Stromal cell of bone marrow (primary cell): ENCODE measurements around the gene NEK7.
"Not testable (repeated sequence)": the region's sequence is repeated elsewhere in the genome, so short reads cannot be mapped to it uniquely, and the experiment has no call there.

ENCODE experiments used
- DNase-seq: peaks from one replicate; pipeline ENCODE4 v3.0.0-alpha.2; 2012; ENCODE audit warnings: low read depth

The NEK7 gene

DNA sequence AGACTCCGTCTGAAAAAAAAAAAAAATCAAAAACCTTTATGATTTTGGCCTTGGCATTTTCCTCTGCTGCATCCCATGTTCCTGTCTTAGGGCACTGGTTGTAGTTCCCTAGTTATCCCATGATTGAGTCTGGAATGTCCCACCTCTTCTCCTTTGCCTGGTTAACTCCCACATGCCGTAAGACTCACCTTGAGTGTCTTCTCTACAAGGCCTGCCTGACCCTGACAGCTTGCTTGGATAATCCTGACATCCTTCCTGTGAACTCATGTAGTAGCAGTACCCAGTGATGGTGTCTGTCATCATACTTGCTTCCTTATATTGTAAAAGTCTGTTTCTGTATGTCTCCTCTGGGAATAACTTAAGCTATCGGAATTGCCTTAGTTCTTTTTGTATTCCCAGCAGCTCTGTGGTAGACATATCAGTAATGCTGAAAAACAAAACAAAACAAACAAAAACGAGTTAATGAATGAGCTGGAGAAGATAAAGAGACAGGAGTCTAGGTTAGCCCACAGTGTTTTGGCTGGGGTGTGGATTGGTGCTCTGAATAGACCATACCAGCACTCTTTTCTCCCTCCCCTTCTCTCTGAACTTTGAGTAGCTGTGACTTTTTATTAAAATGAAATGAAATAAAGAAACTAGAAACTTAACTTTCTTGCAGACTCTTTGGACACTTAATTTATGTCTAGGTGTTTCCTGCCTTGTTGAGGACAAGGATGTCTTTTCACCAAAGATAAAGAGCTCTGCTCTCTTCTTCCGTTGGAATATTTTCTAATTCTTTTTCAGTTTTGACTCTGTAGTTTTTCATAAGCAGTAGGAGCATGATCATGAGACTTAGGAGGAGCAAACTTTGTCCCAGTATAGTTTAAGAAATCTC lies 15.1 kb downstream of the NEK7 start:
- DNase-seq: no peak

DNA sequence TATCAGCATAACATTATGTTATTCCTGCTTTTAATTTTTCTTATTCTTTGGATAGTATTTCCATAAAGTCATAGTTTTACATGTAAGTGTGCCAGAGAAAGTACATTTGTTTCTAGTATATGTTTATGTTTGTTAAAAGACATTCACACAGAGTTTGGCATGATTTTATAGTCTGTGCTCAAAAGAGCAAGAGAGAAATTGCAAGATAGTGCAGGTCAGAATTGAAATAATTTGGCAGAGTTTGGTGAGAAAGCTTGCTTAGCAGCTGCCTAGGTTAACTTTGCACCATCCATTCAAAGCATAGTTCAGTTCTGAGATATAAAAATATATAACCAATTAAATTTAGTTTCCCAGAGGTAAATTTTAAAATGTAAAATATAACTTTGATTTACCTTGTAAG lies 17.0 kb downstream of the NEK7 start:
- no peak for DNase-seq

DNA sequence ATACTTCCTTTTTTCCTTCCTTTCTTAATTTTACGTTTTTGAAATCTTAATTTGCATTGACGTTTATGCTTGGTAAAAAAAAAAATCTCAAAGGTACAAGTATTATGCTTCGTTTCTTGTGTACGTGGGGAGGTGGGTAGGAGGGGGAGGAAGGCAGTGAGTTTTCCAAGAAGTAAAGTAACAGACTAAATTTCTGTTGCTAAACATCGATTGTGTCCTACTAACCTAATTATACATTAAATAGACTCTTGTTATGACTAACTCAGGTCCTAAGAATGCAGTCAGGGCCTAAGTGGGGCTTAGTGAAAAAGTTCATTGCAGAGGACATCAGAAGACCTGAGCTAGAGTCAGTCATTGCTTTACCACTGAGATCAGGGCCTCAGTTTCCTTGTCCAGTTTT lies 17.5 kb downstream of the NEK7 start:
- no peak for DNase-seq

DNA sequence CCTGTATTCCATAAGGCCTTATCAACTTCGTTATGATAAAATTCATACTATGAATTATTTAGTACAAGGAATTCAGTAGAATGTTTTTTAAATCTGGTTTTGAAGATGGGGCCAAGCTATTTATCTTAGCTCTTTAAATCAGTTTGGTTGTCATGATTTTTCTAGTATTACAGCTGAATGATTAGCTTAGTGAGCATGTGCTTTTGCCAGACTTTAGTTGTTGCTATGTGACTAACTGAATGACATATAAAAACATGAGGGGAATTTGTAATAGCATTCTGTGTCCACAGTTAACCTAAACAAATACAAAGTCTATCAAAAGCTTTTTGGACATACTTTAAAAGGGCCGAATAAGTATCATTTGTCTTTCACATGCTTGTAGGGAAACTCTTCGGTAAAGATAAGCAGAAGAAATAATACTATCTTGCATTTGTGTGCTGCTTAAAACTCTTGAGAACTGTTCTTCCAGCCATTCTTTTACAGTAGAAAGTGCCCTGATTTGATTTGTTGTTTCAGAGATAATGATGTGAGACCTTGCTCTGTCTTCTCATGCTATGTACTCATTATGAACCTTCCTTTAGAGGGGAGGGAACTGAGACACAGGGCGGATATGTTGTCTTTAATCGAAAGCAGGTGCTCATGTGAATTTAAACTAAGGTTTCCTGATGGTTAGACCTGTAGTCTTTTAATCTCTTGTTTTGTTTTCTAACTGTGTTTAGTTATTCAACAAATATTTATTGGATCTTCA lies 18.8 kb downstream of the NEK7 start:
- peak; percentile 49 for DNase-seq

DNA sequence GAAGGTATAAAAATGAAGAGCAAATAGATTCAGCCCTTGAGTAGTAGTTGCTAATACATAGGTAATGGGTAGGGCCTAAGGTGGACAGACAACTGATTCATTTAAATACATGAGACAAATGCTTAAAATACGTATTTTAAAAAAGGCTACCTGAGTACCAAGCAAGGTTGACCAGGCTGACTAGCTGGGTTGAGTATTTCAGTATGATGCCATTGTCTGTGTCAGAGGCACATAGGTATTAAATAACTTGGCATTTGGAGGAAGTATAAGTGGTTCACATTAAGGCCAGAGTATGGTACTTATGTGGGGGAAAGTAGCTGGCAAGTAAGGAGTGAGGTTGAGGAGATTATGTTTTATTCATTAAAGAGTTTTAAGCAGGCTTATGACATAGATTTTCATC lies 19.4 kb downstream of the NEK7 start:
- no peak for DNase-seq

DNA sequence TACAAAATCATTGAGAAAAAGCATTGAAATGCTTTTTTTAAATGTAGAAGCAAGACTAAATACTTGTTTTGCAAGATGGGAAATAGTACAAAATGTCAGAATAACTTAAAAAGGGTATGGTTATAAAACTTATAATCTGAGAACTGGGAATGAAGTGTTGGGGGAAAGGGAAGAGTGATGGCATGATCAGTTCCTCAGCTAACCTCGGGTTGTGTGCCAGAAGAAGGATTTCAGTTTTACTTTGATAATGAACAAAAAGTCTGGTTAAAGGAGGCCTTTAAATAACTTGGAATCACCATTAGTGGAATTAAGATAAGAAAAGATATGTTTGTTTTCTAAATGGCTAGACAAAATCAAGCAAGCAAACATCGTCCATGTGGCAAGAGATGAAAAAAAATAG lies 20.7 kb downstream of the NEK7 start:
- DNase-seq: no peak

DNA sequence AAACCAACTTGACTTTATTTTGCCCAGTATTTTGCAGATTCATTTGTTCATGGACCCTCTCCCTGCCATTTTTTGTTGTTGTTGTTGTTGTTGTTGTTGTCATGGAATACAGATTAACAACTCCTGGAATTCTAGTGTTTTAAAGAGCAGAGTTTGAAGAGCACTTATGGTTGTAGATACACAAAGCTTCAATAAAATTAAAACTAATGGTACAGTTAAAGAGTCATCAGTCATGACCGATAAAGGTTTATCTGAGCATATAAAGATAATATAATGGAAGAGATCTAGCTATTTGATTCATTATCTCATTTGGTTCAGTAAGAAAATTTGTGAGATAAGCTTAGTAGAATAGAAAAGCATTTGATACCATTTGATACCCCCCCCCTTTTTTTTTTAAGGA lies 21.8 kb downstream of the NEK7 start:
- DNase-seq: no peak

DNA sequence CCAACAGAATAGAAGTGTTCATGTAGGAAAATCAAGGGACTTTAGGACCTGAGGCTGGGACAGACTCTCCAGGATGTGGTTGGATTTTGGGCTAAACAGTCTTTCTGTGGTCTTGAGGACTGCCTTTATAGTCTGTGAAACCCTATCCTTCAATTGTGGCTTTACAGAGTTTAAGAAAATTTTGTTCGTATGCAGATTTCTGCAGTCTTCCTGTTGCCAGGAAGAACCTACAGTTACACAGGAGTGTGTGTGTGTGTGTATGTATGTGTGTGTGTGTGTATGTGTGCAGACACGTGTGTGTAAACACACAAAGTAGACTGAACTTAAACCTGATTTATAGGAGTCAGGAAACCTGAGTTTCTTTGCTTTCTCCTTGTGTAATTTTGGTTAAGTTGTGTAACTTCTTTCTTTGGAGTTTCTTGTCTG lies 22.8 kb downstream of the NEK7 start:
- DNase-seq: peak; percentile 56

DNA sequence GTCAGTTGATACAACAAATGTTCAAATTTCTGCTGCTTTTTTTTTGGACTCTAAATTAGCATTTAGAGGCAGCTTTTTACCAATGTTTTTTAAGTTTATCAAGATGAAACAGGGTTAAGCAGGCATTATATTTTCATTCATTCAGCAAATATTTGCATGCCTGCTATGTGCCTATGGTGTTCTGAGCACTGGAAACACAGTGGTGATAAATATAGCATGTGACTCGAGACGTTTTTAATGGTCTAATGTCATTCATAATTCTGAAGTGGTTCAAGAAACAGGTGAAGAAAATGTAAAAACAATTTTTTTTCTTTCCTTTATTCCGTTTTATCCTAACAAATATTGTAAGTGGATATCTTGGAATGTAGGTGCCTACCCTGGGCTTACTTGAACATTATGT lies 26.8 kb downstream of the NEK7 start:
- DNase-seq: no peak

DNA sequence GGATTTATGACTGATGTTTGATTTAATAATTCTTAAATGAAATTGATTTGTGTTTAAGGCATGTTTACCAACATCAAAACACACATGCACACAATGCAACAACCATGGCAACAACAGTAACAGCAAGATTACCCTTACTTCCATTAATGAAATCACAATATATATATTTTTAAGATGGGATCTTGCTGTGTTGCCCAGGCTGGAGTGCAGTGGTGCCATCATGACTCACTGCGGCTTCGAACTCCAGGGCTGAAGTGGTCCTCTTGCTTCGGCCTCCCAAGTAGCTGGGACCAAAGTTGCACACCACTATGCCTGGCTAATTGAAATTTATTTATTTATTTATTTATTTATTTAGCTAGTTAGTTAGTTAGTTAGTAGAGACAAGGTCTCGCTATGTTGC lies 27.7 kb downstream of the NEK7 start:
- DNase-seq: no peak

DNA sequence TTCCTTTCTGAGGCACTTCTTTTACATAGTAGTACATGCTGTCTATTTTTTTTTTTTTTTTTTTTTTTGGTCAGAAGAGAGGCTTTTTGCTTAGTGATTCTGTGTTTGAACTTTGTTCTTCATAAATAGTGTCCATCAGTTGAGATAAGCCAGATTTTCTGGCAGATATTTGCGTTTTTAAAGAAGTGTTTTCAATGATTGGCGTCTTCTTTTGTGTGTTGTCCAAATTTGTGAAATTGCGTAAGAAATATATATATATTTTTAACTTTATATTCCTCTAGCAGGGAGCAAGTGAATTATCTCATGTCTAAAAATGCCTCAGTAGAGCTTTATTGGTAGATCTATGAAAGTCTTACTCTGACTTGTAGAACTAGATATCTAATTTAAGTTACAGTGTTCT lies 28.3 kb downstream of the NEK7 start:
- DNase-seq: no peak

DNA sequence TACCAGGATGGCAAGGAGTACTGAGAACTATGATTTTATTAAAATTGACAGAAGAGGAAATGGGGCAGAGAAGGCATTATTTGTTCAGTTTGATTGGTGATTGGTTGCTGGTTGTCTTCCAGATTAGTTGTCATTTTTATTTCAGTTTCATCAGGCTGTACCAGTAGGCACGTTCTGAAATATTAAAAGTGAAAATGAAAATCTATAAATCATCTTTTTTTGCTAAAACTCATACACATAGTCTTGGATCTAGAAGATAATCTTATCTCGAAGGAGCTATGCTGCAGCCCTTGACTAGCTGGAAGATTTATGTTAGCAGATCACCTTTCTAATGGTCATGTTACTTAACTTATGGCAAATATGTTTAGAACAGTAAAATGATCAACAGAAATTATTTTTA lies 29.0 kb downstream of the NEK7 start:
- DNase-seq: no peak

DNA sequence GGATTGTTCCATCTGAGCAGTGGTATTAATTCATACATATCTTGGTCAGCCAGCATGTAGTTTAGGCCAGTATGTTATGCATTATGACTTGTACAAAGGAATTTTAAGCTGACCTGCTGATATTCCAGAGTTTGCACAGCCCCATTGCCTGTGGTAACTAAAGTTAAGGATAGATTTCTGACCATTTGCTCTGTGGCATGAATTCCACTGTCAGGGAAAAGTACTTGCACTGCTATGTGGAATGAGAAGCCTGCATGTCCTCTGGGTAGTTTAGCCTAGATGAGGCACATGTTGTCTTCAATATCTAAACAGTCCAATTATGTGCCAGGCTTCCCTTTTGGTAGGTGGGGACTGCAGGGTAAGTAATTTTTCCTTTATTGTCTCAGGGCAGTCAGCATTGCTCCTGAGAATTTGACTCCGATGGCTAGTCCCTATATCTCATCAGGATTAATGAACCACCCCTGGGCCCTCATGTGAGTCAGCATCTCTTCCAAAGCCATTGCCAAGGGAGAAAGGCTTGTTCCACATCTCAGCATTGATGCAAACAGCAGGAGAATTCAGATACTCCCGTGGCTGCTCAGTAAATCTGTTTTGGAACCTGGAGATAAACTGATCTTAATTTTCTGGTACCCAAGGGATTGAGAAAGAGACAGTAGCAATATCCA lies 30.2 kb downstream of the NEK7 start:
- DNase-seq: no peak

DNA sequence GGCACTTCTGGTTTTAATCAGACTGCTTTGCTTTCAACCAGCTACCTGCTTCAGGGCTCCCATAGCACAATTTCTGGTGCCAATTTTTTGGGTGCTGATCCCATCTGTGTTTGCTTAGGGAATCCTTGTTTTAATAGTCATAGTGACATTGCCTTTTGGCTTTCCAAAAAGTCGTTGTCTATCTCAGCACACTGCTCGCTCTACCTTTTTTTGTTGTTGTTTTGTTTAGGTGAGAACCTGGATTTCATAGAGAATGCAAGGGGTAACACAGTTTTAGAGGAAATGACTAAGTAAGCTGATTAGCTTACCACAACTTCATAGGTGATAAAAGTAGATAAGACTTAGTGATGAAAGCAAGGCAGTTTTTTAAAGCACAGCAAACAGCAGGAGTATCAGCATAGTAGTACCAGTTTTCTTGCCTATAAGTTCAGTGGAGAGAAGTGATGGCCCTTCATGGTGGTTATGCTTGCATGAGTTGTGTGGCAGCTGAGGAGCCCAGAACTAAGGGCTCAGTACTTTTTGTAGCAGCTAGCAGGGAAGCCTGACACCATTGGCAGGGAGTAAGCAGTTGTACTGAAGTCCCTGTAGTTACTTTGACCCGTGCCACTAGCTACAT lies 31.3 kb downstream of the NEK7 start:
- no peak for DNase-seq

DNA sequence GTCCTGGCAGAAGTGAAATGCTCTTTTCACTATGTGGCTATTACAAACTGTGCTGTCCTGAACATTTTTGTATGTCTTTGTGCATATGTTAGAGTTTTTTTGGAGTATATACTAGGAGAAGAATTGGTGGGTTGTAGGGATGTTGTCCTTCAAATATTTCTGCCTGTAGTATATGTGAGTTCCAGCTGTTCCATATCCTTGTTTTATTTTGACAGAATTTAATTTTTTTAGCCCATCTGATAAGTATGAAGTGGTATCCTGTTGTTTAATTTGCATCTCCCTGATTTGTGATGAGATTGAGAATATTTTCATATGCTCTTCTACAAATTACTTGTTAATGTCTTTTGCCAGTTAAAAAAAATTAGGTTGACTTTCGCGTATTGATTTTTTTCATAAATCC lies 34.3 kb downstream of the NEK7 start:
- no peak for DNase-seq

DNA sequence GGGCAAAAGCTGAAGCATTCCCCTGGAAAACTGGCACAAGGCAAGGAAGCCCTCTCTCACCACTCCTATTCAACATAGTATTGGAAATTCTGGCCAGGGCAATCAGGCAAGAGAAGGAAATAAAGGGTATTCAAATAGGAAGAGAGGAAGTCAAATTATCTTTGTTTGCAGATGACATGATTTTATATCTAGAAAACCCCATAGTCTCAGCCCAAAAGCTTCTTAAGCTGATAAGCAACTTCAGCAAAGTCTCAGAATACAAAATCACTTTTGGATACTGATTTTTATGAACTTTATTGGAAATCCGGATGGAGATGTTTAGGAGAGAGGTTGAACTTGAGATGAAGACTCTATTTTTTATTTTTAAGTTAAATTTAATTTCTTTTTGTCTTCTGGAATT lies 37.1 kb downstream of the NEK7 start:
- DNase-seq: not testable (repeated sequence)

DNA sequence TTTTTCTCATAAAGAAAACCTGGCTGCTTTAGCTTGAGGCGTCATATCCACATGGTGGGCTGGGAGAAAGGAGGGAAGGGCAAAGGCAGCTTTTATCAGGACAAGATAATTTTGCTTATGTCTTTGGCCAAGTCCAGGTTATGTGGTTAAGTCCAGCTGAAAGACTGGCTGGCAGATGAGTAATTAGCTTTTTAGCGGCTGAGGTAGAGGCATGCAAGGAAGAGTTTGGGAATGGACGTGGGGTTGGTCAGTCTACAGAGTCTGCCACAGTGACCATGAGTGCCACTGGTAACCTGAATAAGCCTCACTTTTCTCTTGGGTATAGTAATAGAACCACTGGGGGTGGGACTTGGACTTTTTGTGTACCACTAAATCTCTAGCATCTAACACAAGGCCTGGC lies 39.8 kb downstream of the NEK7 start:
- no peak for DNase-seq

DNA sequence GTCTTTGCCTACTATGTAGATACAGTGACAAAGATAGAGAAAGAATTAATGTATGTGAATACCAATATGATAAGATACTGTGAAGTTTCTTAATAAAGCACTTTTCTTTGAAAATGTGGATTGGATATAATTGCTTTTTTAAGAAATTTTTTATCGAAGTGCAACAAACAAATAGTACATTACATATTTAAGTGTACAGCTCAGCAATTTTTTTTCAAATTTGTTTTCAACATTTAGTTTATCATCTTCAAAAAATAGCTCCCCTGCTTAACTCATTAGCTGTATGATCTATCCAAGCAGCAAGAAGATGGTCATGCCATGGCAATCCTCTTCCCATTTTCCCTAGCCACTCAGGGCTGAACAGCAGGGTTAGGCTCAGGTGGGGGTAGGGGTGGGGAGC lies 40.5 kb downstream of the NEK7 start:
- no peak for DNase-seq

DNA sequence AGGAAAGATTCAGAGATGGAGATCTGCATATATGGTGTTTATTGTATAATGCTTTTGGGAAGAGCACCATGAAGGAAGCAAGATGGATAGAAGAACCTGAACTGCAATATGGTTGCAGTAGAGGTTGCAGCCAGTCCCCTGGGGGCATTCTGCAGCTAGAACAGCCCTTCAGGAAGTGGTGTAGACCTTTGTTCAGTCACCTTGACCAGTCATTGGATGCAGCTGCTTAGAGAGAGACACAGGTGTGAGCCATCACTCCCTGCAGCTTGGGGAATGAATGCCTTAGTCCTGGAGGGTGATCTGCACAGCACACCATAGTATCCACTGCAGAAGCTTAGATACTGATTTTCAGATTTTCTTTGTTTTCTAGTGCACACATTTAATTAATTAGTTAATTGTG lies 42.3 kb downstream of the NEK7 start:
- no peak for DNase-seq

DNA sequence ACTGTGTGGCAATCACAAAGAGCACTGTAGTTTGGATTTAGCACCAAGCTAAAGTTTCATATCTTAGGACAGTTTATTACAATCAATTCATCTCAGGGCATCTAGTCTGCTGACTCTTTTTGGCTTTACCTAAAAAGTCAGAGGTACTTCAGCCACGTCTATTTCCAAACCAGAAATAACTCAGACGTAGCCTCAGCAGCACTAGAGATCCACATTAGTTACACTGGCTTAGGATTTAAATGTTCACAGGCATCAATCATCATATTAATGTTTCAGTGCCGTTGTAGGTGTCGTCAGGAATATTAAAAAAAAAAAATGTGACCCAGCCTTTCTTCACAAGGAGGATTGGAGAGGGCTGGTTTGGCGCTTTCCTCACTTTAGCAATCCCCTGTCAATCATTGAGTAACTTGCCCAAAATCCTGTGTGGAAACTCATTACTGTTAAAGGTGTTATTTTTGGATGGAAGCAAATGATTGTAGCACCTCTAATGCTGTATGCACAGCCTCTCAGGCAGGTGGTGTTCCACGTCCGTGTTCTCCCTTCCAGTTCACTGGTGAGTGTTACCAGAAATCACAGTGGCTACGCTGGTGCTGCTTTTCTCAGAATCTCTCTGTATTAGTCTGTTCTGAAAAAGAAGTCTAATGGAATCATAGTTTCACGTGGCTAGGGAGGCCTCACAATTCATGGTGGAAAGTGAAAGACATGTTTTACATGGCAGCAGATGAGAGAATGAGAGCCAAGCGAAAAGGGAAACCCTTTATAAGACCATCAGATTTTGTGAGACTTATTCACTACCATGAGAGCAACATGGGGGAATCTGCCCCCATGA lies 45.4 kb downstream of the NEK7 start:
- no peak for DNase-seq

DNA sequence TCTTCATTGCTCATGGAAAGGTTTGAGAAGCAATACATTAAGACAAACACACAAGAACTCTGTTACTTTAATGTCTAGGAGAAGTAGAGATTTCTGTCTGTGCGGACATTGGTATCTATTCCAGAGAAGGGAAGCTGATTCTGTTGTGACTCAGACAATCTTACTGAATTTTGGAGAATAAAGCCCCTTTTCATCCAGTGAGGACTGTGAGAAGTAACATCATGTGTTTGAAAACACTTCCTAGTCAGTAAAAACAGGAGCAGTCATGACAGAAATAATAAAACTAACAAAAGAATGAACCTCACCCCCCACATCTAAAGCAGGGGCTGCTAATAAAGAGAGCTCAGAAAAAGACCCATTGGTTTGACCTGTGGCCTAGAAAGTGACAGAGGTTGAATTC lies 46.6 kb downstream of the NEK7 start:
- no peak for DNase-seq
